ENCODE measurements around the gene DNAI2. TPM values are rescaled to one million over a fixed set of nuclear protein-coding genes. Genes with fewer than 3 reads are reported as not detected.
A peak's percentile ranks its signal among the peaks of the same experiment; 100 is the strongest.

Gene DNAI2, protein sequence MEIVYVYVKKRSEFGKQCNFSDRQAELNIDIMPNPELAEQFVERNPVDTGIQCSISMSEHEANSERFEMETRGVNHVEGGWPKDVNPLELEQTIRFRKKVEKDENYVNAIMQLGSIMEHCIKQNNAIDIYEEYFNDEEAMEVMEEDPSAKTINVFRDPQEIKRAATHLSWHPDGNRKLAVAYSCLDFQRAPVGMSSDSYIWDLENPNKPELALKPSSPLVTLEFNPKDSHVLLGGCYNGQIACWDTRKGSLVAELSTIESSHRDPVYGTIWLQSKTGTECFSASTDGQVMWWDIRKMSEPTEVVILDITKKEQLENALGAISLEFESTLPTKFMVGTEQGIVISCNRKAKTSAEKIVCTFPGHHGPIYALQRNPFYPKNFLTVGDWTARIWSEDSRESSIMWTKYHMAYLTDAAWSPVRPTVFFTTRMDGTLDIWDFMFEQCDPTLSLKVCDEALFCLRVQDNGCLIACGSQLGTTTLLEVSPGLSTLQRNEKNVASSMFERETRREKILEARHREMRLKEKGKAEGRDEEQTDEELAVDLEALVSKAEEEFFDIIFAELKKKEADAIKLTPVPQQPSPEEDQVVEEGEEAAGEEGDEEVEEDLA
- not detected in 2 replicates for total RNA-seq
- long read RNA-seq = 0 reads

DNA sequence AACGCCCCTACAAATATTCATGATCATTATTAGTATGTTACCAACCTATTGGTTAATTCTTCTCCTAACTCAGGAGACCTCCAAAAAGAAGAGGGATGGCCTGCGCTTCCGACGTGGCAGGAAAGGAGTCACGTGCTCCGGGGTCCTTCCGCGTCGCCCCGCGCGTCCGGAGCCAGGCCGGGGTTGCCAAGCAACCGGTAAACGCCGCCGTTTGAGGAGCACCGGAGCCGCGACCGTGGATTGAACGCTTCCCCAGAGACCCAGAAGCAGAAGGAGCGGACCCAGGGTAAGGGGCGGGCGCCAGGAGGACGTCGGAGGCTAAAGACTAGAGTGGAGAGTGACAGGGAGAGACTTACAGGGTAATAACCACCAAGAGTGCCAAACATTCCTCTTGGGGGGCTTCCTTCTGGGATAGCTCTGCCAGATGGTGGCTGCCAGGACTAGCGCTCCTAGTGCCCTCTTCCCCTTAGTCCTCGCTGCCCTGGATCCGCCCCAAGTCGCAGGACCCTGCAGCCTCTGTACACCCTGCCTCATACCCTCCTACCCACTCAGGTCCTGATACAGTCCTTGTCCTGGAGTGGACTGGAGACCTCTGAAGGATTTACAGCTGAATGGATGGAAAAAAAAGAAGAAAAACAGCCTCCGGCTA lies at the start of gene DNAI2:
DNAI2 (plus strand) TSS at position 175 of the 649 bp plus-strand sequence. CDS start 7,584 bp downstream, outside the sequence.
- H3K36me3 Mint-ChIP-seq (ENCODE audit: insufficient read depth) = no peaks in the 10 kb centered on the region
- no peak within 1 kb of the TSS for H3K27ac Mint-ChIP-seq
- no peak for DNase-seq (ENCODE audit: low spot score, unreplicated experiment)
- H3K4me3 Mint-ChIP-seq (ENCODE audit: low read depth) = peak within 1 kb of the TSS; percentile 50
- peaks cover 3% of the 10 kb centered on the region for H3K4me1 Mint-ChIP-seq (ENCODE audit: low read depth)
- TF ChIP-seq, protein P1, sequence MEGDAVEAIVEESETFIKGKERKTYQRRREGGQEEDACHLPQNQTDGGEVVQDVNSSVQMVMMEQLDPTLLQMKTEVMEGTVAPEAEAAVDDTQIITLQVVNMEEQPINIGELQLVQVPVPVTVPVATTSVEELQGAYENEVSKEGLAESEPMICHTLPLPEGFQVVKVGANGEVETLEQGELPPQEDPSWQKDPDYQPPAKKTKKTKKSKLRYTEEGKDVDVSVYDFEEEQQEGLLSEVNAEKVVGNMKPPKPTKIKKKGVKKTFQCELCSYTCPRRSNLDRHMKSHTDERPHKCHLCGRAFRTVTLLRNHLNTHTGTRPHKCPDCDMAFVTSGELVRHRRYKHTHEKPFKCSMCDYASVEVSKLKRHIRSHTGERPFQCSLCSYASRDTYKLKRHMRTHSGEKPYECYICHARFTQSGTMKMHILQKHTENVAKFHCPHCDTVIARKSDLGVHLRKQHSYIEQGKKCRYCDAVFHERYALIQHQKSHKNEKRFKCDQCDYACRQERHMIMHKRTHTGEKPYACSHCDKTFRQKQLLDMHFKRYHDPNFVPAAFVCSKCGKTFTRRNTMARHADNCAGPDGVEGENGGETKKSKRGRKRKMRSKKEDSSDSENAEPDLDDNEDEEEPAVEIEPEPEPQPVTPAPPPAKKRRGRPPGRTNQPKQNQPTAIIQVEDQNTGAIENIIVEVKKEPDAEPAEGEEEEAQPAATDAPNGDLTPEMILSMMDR (IDR thresholded peaks at IDR 0.05; ENCODE audit: unreplicated experiment) = no peak
- H3K27me3 Mint-ChIP-seq = peaks cover 49% of the 10 kb centered on the region
- H3K9me3 Mint-ChIP-seq (ENCODE audit: low read depth) = no peaks in the 10 kb centered on the region

DNA sequence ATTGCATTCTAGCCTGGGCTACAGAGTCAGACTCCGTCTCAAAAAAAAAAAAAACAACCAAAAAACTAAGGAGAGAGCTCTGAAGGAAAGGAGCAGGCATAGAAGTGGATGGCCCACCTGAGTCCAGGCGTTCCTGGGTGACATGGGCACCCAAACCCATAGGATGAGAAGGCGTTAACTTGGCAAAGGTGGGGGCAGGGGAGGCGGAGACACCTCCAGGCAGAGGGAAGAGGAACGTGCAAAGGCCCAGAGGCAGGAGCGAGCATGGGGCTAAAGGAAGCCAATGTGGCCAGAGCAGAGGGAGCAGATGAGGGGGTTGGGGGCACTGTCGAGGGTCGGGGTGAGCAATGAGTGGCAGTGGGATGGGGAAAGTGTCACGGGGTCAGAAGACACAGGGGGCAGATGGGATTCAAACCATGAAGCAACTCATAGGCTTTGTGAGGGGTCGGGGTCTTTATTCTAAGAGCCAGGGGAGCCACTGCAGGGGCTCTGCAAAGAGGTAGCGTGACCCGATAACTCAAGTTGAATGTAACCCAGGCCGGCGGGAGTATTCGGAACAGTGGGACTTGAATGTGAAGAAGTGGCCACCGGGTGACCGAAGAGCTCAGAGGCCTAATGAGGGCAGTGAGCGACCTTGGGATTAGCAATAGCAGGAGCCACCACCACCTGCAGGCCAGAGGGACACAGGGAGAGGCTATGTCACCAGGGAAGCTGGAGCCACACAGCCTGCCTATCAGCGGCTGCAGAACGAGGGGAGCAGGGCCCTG lies 48.9 kb upstream of the DNAI2 start:
- H3K4me1 Mint-ChIP-seq (ENCODE audit: low read depth) = peaks cover 10% of the 10 kb centered on the region
- no peaks in the 10 kb centered on the region for H3K9me3 Mint-ChIP-seq (ENCODE audit: low read depth)
- H3K36me3 Mint-ChIP-seq (ENCODE audit: insufficient read depth) = no peaks in the 10 kb centered on the region
- TF ChIP-seq, protein P1 (IDR thresholded peaks at IDR 0.05; ENCODE audit: unreplicated experiment) = no peak
- H3K27ac Mint-ChIP-seq = no peak overlapping the region
- H3K4me3 Mint-ChIP-seq (ENCODE audit: low read depth) = no peak overlapping the region
- peaks cover 19% of the 10 kb centered on the region for H3K27me3 Mint-ChIP-seq
- DNase-seq (ENCODE audit: low spot score, unreplicated experiment) = no peak

DNA sequence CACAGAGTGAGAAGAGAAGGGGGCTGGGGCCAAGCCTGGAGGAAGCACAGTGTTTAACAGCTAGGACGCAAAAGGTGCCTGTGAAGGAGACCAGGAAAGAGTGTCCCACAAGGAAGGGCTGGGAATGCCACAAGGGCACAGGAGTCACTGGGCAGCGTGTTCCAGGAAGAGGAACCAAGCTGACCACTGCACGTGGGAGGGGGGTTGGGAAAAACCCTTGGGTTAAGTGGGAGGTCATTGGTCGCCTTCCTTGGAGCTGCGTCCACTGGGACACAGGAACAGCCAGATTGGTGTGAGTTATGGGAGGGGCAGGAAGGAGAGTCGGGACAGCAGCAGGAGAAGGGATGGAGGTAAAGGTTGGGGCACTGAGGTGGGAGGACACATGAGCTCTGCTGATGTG lies 47.8 kb upstream of the DNAI2 start:
- TF ChIP-seq, protein P1 (IDR thresholded peaks at IDR 0.05; ENCODE audit: unreplicated experiment) = no peak
- Mint-ChIP-seq H3K27ac (no peak overlapping the region), H3K27me3 (peaks cover 19% of the 10 kb centered on the region), H3K36me3 (ENCODE audit: insufficient read depth) (no peaks in the 10 kb centered on the region), H3K4me3 (ENCODE audit: low read depth) (no peak overlapping the region), H3K4me1 (ENCODE audit: low read depth) (peaks cover 10% of the 10 kb centered on the region), H3K9me3 (ENCODE audit: low read depth) (no peaks in the 10 kb centered on the region)
- DNase-seq (ENCODE audit: low spot score, unreplicated experiment) = no peak

DNA sequence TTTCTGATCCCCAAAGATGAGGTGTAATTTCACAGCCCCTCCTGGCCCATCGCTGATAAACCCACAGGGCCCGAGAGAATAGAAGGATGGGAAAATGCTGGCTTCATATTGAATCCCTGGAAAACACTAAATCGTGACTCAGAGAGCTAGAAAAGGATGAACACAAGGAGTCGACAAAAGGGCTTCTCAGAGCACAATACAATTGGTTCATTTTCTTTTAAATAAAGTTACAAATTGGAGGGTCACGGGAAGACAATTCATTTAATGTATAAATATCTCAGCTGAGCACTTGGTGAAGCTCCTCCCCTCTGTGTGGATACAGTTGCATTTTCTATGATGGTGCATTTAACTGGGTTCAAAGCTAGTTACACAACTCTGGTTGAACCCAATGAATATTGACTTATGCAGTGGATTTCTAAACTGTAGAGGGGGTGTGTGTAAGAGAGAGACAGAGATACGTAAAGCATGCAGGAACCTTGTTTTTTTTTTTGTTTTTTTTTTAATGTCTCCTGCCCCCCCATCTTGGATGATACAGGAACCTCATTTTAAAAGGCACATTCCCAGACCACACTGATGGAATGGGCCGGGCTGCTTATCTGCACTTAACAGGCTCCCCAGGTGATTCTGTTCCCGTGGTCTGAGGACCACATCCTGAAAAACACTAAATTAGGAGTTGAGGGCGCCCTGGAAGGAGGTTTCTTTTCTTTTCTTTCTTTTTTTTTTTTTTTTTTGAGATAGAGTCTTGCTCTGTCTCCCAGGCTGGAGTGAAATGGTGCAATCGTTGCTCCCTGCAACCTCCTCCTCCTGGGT lies 46.6 kb upstream of the DNAI2 start:
- H3K4me1 Mint-ChIP-seq (ENCODE audit: low read depth) = peaks cover 13% of the 10 kb centered on the region
- no peak overlapping the region for H3K27ac Mint-ChIP-seq
- DNase-seq (ENCODE audit: low spot score, unreplicated experiment) = no peak
- no peaks in the 10 kb centered on the region for H3K9me3 Mint-ChIP-seq (ENCODE audit: low read depth)
- peaks cover 19% of the 10 kb centered on the region for H3K27me3 Mint-ChIP-seq
- no peaks in the 10 kb centered on the region for H3K36me3 Mint-ChIP-seq (ENCODE audit: insufficient read depth)
- H3K4me3 Mint-ChIP-seq (ENCODE audit: low read depth) = no peak overlapping the region
- TF ChIP-seq, protein P1 (IDR thresholded peaks at IDR 0.05; ENCODE audit: unreplicated experiment) = no peak
